Measurements from ENCODE around the gene DNLZ. TPM values are rescaled to one million over a fixed set of nuclear protein-coding genes. Genes with fewer than 3 reads are reported as not detected.
A peak's percentile ranks its signal among the peaks of the same experiment; 100 is the strongest.

The DNLZ gene
- total and polyA plus RNA-seq, 10 of the 15 experiments (the other 5 are each of a cell fraction or from before 2014, with no cell fraction given): 0.66 to 29.7 (median 14.7) TPM; not detected in 1

- TF ChIP-seq CTCF (IDR thresholded peaks at IDR 0.05 in 2 of 3, conservative IDR thresholded peaks at IDR 0.05 in 1 of 3; ENCODE audit: control insufficient read depth in 2 of 3, extremely low read depth in 1 of 3, insufficient read depth in 1 of 3, low read depth in 3 of 3, low read length in 3 of 3) (no peak), WRNIP1 (IDR thresholded peaks at IDR 0.05; ENCODE audit: borderline replicate concordance, low read depth, low read length) (no peak), SIX5 (IDR thresholded peaks at IDR 0.05; ENCODE audit: low read depth, low read length, severe bottlenecking) (no peak)
These were observed 49.4 kb upstream of the DNLZ start (continued) for GRCh38 chr9:136412962-136413361.

GRCh38 chr9:136411378-136411777 lies 47.8 kb upstream of the DNLZ start:
- no peak for ATAC-seq
- FAIRE-seq: no peak
- Histone ChIP-seq H4K20me1 (ENCODE audit: control insufficient read depth, insufficient read depth) (no peaks in the 10 kb centered on the region), H3K9me3 (replicated peaks; ENCODE audit: control insufficient read depth, insufficient read depth, low read length) (no peaks in the 10 kb centered on the region), H3K36me3 (ENCODE audit: control insufficient read depth in 2 of 2, insufficient read depth in 2 of 2, low read length in 1 of 2) (peaks cover 18 to 21% of the 10 kb centered on the region in 2 experiments; a peak in 3 of 4 replicates), H3K4me1 (ENCODE audit: control insufficient read depth, insufficient read depth, low read length) (peaks cover 16% of the 10 kb centered on the region), H2AFZ (ENCODE audit: control insufficient read depth, low read depth, low read length) (no peak overlapping the region), H3K9ac (ENCODE audit: control insufficient read depth, insufficient read depth, low read length) (peak overlapping the region; percentile 91), H3K27ac (ENCODE audit: control insufficient read depth, insufficient read depth) (peak overlapping the region; percentile 92; the same call in 1 of the 2 replicates), H3K4me2 (ENCODE audit: control insufficient read depth, insufficient read depth) (peak overlapping the region; percentile 46), H3K4me3 (peak overlapping the region; percentile 96), H3K79me2 (ENCODE audit: control insufficient read depth, insufficient read depth, low read length) (peaks cover 55% of the 10 kb centered on the region), H3K27me3 (replicated peaks in 1 of 2; ENCODE audit: control insufficient read depth in 2 of 2, insufficient read depth in 2 of 2, low read length in 1 of 2) (no peaks in the 10 kb centered on the region)
- TSS peak; percentile 83 for BruUV-seq (replicated peaks)
- CTCF ChIA-PET: no interaction called here
- intact Hi-C loops (cut with micrococcal nuclease; ENCODE audit: unreplicated experiment): loop anchor here (2.0 kb wide), 1 partner anchor 71 kb away; the partner anchor contains the start of gene SEC16A
- WGBS (ENCODE audit: insufficient coverage, insufficient replicate concordance, low lambda C conversion rate, missing lambda C conversion rate): 42% methylated on average over 4 of the region's 4 CpGs
- RAD21 ChIA-PET (ENCODE audit: unreplicated experiment): no interaction called here
- DNase-seq (ENCODE audit: low read depth, low spot score): no peak
- POLR2A ChIA-PET: no interaction called here
- TF ChIP-seq YY1 (IDR thresholded peaks at IDR 0.05; ENCODE audit: low read depth, low read length): no peak
- TF ChIP-seq YBX1 (IDR thresholded peaks at IDR 0.05): no peak
- no peak for TF ChIP-seq KLF5 (IDR thresholded peaks at IDR 0.05; ENCODE audit: partially characterized antibody)
- TF ChIP-seq DPF2 (IDR thresholded peaks at IDR 0.05): no peak
- no peak for TF ChIP-seq ZNF207 (IDR thresholded peaks at IDR 0.05; ENCODE audit: borderline replicate concordance)
- TF ChIP-seq FOXK2 (IDR thresholded peaks at IDR 0.05): no peak
- TF ChIP-seq TARDBP (IDR thresholded peaks at IDR 0.05; ENCODE audit: borderline replicate concordance): no peak
- no peak for TF ChIP-seq JUNB (IDR thresholded peaks at IDR 0.05)
- no peak for TF ChIP-seq NRF1 (conservative IDR thresholded peaks at IDR 0.05; ENCODE audit: low read depth, low read length)
- no peak for TF ChIP-seq JUND (IDR thresholded peaks at IDR 0.05; ENCODE audit: low read depth, low read length)
- no peak for TF ChIP-seq NFYA (IDR thresholded peaks at IDR 0.05; ENCODE audit: borderline replicate concordance, low read depth, low read length)
- no peak for TF ChIP-seq TBL1XR1 (IDR thresholded peaks at IDR 0.05; ENCODE audit: low read depth, low read length)
- TF ChIP-seq SUPT20H (IDR thresholded peaks at IDR 0.05; ENCODE audit: borderline replicate concordance, control insufficient read depth, low read depth, low read length): no peak
- TF ChIP-seq POLR2AphosphoS2 (IDR thresholded peaks at IDR 0.05; ENCODE audit: low read depth, low read length): no peak
- TF ChIP-seq E4F1 (IDR thresholded peaks at IDR 0.05; ENCODE audit: borderline replicate concordance, partially characterized antibody): no peak
- TF ChIP-seq NFYB (IDR thresholded peaks at IDR 0.05; ENCODE audit: insufficient read depth, low read depth, low read length): no peak
- TF ChIP-seq CREB1 (IDR thresholded peaks at IDR 0.05; ENCODE audit: low read depth): no peak
- no peak for TF ChIP-seq HDAC6 (IDR thresholded peaks at IDR 0.05; ENCODE audit: unreplicated experiment)
- SMC1A ChIA-PET (ENCODE audit: uncharacterized antibody, unreplicated experiment): no interaction called here
- in situ Hi-C loops (cut with MboI): no loop called here

Data from GM12878 (cell line).